Measurements from ENCODE around the gene UNC13B.
"Not testable (repeated sequence)": the region's sequence is repeated elsewhere in the genome, so short reads cannot be mapped to it uniquely, and the experiment has no call there.

UNC13B gene

DNA sequence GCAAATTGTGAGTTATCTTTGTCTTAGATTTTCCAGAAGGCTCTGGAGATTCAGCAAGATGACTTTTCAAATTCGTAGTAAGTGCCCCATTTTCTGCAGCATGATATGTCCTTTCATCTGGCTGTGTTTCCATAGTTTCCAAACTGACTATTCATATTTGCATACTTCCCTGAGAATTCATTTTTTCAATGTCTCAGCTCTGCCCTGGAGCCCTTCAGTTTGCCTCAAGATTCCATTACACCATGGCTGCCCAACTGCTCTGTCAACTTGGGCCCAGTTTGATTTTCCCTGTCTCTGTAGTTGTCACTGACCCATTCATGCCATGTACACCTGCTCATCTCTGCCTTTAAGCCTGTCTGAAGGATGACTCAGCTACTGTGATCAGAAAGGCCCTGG, 233.9 kb downstream of the UNC13B start:
- no peak for DNase-seq

DNA sequence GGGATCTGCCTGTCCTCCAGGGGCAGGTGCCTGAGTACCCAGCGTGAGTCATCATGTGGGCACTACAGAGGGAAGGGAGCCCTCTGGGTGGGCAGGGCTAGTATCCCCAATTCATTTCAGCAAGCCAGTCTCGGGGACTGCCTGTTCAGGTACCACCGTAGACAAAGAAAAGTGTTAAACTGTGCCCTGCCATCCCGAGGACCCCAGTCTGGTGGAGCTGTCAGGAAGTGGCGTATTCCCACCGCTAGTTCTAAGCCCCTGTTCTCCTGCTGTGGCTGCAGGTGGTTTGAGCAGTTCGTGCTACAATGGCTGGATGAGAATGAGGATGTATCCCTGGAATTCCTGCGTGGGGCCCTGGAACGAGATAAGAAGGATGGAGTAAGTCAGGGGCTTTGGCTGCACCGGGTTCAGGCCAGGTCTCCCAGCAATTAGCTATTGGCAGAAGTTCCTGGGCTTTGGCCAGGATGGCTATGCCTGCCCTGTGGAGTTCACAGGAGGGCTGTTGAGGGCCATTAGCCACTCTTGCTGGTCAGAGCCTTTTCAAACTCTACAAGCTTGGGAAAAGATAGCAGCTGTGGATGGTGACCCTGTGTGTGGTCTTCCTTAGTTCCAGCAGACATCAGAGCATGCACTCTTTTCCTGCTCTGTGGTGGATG, 234.9 kb downstream of the UNC13B start:
- DNase-seq: no peak

DNA sequence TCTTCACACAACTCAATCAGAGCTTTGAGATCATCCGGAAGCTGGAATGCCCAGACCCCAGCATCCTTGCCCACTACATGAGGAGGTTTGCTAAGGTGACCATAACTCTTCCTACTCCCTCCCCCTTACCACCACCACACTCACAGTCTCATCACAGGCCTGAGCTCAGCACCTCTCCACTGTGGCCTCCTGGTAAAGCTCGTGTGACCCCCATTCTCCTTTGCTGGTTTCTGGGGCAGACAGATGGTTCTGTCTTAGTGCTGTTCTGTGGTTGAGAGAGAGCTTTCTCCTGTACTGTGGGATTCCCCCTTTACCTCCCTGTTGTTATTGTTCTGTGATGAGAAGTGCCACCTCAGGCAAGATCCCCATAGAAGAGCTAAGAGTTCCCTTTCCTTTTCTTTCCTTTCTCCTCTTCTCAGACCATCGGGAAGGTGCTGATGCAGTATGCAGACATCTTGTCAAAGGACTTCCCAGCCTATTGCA, 235.4 kb downstream of the UNC13B start:
- no peak for DNase-seq

GRCh38 chr9:35397923-35398322, 236.1 kb downstream of the UNC13B start:
- no peak for DNase-seq

GRCh38 chr9:35398651-35399335, 237.0 kb downstream of the UNC13B start:
- no peak for DNase-seq

GRCh38 chr9:35404865-35405264, 243.1 kb downstream of the UNC13B start:
- DNase-seq: no peak

DNA sequence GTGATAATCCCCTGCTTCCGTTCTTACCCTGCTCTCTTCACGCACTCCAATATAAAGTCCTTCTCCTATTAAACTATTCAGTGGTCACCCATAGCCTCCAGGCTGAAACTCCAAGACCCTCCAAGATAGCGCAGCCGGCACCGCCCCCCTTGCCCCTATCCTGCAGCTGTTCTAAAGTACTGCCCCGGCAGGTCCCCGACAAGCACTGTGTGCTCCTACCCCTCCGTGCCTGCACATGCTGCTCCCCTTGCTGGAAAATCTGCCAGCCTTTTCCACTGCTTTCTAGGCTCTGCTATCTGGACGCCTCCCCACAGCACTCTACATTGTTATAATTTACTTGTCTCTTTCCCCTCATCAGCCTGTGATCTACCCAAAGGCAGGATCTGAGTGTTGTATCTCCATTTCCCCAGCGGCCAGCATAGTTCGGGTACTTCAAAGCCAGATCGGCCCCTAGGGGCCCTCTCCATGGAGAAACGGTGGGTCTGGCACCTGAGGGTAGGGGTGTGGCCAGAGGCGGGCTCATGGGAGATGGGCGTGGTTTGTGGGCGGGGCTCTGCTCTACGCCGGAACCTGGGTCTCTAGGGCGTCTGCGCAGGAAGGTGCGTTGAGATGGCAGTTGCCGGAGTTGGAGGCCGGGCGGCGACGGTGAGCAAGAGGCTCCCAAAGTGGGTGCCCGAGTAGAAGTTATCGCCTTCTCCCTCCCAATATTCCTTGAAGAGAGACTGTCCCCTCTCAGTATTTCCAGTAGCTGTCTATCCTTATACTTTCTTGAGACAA, 244.6 kb downstream of the UNC13B start:
- DNase-seq: no peak

GRCh38 chr9:35407846-35408245, 246.0 kb downstream of the UNC13B start:
- peak; percentile 48 for DNase-seq

DNA sequence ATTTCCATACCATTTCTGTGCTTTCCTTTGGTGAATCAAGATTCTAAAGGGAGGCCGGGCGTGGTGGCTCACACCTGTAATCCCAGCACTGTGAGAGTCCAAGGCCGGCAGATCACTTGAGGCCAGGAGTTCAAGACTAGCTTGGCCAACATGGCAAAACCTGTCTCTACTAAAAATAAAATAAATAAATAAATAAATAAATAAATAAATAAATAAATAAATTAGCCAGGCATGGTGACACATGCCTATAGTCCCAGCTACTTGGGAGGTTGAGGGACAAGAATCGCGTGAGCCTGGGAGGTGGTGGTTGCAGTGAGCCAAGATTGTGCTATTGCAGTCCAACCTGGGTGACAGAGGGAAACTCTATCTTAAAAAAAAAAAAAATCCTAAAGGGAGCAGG, 247.6 kb downstream of the UNC13B start:
- DNase-seq: not testable (repeated sequence)

DNA sequence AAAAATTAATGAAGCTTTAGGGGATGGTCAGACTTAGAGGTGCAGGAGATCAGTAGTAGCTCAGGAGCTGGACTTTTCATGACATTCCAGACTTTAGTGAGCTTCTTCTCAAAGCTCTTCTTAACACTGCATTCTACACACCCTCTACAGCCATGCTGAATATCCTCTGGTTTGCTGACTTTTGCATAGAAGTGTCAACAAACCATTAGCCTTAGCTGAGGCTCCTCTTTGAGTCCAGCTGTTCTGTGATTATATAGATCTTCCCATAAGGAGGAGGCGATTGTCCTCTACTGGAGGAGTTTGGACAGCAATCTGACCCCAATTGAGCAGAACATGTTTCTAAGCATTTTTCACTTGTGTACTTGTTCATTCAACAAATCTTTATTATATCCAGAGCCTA, 253.1 kb downstream of the UNC13B start:
- DNase-seq: no peak

DNA sequence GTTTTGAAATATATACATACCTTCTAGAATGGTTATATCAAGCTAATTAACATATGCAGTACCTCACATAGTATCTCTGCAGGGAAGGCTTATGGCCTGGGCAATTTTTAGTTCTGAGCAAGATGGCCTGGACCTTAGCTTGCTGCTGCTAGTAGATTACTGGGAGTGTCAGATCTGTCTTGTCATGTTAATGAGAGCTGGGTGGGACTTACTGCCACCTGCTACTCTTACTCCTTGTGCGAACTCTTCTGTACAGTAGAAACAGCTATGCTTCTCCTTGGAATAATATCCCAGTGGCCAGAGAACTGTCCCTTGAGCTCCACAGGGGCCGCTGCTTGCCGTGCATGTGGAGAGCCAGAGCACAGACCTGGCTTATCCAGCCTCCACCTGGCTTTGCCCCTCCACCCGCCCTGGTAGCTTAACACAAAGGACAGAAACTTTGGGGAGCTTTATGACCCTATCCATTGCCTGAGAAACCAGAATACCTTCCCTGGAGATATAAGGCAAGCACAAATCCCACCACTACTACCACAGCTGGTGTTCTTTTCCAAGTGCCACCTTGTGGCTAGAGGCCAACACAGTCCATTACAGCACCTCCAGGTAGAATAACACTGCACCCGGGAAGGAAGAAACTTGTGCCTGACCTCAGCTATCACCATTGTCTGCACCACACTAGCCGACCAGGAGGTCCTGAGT, 253.7 kb downstream of the UNC13B start:
- no peak for DNase-seq

GRCh38 chr9:35416098-35416427, 254.3 kb downstream of the UNC13B start:
- DNase-seq: no peak

GRCh38 chr9:35422346-35422745, 260.5 kb downstream of the UNC13B start:
- DNase-seq: no peak

GRCh38 chr9:35422753-35423152, 260.9 kb downstream of the UNC13B start:
- no peak for DNase-seq

DNA sequence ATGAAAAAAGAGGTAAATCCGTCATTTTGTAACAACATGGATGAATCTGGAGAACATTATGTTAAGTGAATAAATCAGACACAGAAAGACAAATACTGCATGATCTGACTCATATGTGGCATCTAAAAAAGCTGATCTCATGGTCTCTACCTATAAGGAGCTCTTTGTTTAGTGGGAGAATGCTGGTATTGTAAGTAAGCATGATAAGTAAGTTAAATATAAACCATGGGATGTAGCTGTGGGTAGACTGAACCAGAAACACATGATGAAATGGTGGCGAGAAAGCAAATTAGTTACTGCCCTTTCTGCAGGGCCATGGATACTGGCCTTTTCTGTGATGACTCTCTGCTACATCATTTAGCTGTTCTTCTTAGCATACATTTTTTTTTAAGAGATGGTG, 261.7 kb downstream of the UNC13B start:
- DNase-seq: no peak

GRCh38 chr9:35424356-35425352, 262.8 kb downstream of the UNC13B start:
- DNase-seq: no peak

DNA sequence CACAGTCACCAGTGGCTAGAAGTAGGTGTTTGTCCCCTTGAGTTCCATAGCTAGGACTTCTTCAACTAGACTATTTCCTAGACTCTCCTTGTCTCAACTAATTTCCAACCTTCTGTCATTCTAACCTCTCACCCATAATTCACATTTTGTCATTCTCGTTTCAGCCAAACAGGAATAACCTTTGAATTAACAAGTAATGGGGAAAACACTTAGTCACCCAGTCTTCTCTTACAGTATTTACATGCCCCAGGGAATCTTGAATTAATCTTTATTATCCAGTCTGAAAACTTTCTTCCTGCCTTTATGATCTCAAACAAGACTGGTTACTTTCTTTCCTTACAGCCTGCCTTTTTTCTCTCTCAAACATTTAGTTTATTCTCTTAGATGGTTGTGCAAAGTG, 264.8 kb downstream of the UNC13B start:
- no peak for DNase-seq

GRCh38 chr9:35431467-35431866, 269.7 kb downstream of the UNC13B start:
- DNase-seq: no peak

DNA sequence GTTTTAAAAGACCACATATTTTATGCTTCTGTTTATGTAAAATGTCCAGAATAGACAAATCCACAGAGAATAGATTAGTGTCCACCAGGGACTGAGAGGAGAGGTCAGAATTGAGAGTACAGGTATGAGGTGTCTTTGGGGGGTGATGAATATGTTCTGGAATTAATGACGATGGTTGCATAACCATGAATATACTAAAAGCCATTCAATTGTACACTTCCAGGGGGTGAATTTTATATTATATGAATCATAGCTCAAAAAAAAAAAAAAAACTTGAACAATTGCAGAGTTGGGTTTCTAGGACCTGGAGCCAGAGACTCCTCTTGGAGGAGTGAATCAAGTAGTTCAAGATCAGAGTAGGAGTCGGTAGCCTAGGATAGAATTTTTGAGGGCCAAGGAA, 270.3 kb downstream of the UNC13B start:
- no peak for DNase-seq

- no peak for DNase-seq
Observed at GRCh38 chr9:35436933-35437332, 275.1 kb downstream of the UNC13B start.

DNA sequence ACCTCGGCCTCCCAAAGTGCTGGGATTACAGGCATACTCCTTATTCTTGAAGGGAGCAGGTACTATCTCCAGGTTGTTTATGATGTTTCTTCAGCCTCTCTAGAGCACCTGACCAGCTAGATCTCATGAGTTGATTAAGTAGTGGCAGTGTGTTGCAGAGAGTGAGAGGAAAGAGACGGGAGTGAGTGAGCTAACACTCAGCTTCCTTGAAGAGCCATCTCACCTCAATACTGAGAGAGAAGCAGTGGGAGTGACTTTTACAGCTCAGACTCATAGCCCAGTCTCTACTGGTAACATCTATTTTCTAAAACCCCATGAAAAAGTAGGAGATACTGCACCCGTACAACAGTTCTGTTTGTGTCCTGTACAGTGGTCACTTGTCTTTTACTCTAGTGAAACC, 284.2 kb downstream of the UNC13B start:
- no peak for DNase-seq

DNA sequence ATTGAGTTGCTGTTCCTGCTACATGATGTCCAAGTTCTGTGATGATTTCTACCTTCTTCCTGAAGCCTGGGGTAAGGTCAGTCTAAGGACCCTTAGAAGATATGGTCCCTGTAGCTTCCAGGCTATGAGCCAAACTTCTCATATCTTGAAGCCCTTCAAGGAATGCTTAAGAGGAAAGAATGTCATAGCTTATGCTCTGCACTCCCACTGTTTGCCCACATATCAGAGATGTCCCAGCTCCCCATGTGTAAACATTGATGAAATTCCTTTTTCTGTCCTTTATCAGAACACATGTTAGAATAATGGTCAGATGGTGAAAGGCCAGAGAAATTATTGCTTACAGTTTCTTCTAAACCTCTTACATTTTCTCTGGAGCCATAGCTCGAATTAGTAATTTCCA, 286.7 kb downstream of the UNC13B start:
- DNase-seq: no peak

Data from suppressor macrophage treated with lipopolysaccharide for 4 hours (primary cell).